ENCODE data around the gene ADGB.
"Not testable (repeated sequence)": the region's sequence is repeated elsewhere in the genome, so short reads cannot be mapped to it uniquely, and the experiment has no call there.

DNA sequence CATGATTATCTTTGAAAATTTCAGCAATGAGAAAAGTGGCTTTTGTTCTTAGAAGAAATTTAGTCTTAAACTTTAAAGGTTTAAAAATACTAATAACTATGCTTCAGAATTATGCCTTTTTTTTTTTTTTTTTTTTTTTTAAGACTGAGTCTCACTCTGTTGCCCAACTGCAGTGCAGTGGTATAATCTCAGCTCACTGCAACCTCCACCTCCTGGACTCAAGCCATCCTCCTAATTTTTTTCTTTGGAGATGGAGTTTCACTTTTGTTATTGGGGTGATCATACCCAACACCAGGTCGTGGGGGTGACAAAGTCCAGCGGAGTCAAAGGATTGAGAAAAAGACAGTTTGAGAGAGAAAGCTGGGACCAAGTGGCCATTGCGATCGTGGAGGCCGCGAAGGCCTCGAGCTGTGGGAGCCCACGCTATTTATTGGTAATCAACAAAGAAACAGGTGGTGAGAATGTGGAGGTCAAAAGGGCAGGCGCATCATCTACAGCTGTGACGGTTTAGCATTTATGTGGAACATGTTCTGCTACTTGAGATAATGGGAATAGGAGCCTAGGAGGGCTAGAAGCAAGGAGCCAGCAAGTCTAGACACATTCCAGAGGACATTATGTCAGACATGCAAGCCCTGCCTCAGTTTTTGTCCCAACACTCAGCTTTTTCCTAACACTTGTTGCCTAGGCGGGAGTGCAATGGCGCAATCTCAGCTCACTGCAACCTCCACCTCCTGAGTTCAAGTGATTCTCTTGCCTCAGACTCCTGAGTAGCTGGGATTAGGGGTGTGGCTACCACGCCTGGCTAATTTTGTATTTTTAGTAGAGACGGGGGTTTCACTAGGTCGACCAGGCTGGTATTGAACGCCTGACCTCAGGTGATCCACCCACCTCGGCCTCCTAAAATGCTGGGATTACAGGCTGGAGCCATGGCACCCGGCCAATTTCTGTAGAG is 217.0 kb downstream of the ADGB start:
- TF ChIP-seq EZH2 (IDR thresholded peaks at IDR 0.05; ENCODE audit: borderline replicate concordance, insufficient read depth, low read depth, low read length, poor library complexity, severe bottlenecking) = not testable (repeated sequence)
- TF ChIP-seq, protein P1, sequence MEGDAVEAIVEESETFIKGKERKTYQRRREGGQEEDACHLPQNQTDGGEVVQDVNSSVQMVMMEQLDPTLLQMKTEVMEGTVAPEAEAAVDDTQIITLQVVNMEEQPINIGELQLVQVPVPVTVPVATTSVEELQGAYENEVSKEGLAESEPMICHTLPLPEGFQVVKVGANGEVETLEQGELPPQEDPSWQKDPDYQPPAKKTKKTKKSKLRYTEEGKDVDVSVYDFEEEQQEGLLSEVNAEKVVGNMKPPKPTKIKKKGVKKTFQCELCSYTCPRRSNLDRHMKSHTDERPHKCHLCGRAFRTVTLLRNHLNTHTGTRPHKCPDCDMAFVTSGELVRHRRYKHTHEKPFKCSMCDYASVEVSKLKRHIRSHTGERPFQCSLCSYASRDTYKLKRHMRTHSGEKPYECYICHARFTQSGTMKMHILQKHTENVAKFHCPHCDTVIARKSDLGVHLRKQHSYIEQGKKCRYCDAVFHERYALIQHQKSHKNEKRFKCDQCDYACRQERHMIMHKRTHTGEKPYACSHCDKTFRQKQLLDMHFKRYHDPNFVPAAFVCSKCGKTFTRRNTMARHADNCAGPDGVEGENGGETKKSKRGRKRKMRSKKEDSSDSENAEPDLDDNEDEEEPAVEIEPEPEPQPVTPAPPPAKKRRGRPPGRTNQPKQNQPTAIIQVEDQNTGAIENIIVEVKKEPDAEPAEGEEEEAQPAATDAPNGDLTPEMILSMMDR (IDR thresholded peaks at IDR 0.05) = not testable (repeated sequence)

Data from B cell (primary cell).